ENCODE results near the gene FST. TPM values are rescaled to one million over a fixed set of nuclear protein-coding genes. Genes with fewer than 3 reads are reported as not detected.

The FST gene
- 76.1 TPM for total RNA-seq (ENCODE audit: insufficient read depth, low replicate concordance)

GRCh38 chr5:53480416-53481158, at the start of gene FST:
FST (plus strand) TSS chr5:53480629; CDS start chr5:53480792, 163 bp downstream.
- peak; percentile 43 for DNase-seq (ENCODE audit: low spot score)

- peak; percentile 69 for DNase-seq (ENCODE audit: low spot score)
These were observed 48.8 kb upstream of the FST start for GRCh38 chr5:53431665-53432064.

GRCh38 chr5:53433026-53433425, 47.4 kb upstream of the FST start:
- DNase-seq (ENCODE audit: low spot score): no peak

- DNase-seq (ENCODE audit: low spot score): peak; percentile 91
These were observed 45.9 kb upstream of the FST start for GRCh38 chr5:53434541-53434940.

- DNase-seq (ENCODE audit: low spot score): no peak
These were observed 43.8 kb upstream of the FST start for GRCh38 chr5:53436480-53437191.

- no peak for DNase-seq (ENCODE audit: low spot score)
These were observed 42.4 kb upstream of the FST start for GRCh38 chr5:53438079-53438478.

GRCh38 chr5:53438486-53439472, 41.6 kb upstream of the FST start:
- DNase-seq (ENCODE audit: low spot score): peak; percentile 43

- no peak for DNase-seq (ENCODE audit: low spot score)
These were observed 37.5 kb upstream of the FST start for GRCh38 chr5:53442961-53443360.

- no peak for DNase-seq (ENCODE audit: low spot score)
These were observed 34.9 kb upstream of the FST start for GRCh38 chr5:53445569-53445968.

- DNase-seq (ENCODE audit: low spot score): no peak
These were observed 33.5 kb upstream of the FST start for GRCh38 chr5:53446908-53447307.

GRCh38 chr5:53448851-53449250, 31.6 kb upstream of the FST start:
- no peak for DNase-seq (ENCODE audit: low spot score)

- no peak for DNase-seq (ENCODE audit: low spot score)
These were observed 26.3 kb upstream of the FST start for GRCh38 chr5:53453898-53454718.

- peak; percentile 92 for DNase-seq (ENCODE audit: low spot score)
These were observed 25.8 kb upstream of the FST start for GRCh38 chr5:53454719-53455000.

GRCh38 chr5:53456366-53456765, 24.1 kb upstream of the FST start:
- no peak for DNase-seq (ENCODE audit: low spot score)

- no peak for DNase-seq (ENCODE audit: low spot score)
These were observed 16.4 kb upstream of the FST start for GRCh38 chr5:53463909-53464621.

- DNase-seq (ENCODE audit: low spot score): no peak
These were observed 15.7 kb upstream of the FST start for GRCh38 chr5:53464722-53465121.

- no peak for DNase-seq (ENCODE audit: low spot score)
These were observed 10.3 kb upstream of the FST start for GRCh38 chr5:53469946-53470687.

GRCh38 chr5:53472279-53472678, 8.2 kb upstream of the FST start:
- DNase-seq (ENCODE audit: low spot score): no peak

- DNase-seq (ENCODE audit: low spot score): no peak
These were observed 7.5 kb upstream of the FST start for GRCh38 chr5:53472720-53473510.

Data from umbilical cord (tissue), 2 donors.